ENCODE data around the gene ATP2A3. TPM values are rescaled to one million over a fixed set of nuclear protein-coding genes. Genes with fewer than 3 reads are reported as not detected.

Gene ATP2A3
- total and polyA plus RNA-seq, 8 donors, result 5.8 to 53.5 (median 7.4) TPM

- Histone ChIP-seq H3K9me3 (no peaks in the 10 kb centered on the region), H3K27ac (no peak overlapping the region), H3K27me3 (no peaks in the 10 kb centered on the region), H3K4me3 (no peak overlapping the region), H3K4me1 (peaks cover 0 to 26% of the 10 kb centered on the region in 2 donors), H3K36me3 (peaks cover 0 to 64% of the 10 kb centered on the region in 2 donors)
- ATAC-seq (no peak), DNase-seq (no peak)
- intact Hi-C loops (cut with DNase I), result no loop called here
- no peak for TF ChIP-seq CTCF (IDR thresholded peaks at IDR 0.05)
These were observed 82.0 kb downstream of the ATP2A3 start for GRCh38 chr17:3882276-3882675.

- DNase-seq (no peak), ATAC-seq (no peak)
- H3K4me3 ChIP-seq, result no peak overlapping the region
- intact Hi-C loops (cut with DNase I), result no loop called here
- no peaks in the 10 kb centered on the region for H3K9me3 ChIP-seq
- peaks cover 0 to 13% of the 10 kb centered on the region in 2 donors for H3K4me1 ChIP-seq
- no peaks in the 10 kb centered on the region for H3K27me3 ChIP-seq
- TF ChIP-seq CTCF (IDR thresholded peaks at IDR 0.05), result no peak
- H3K36me3 ChIP-seq, result peaks cover 0 to 75% of the 10 kb centered on the region in 2 donors
- H3K27ac ChIP-seq, result no peak overlapping the region
These were observed 83.3 kb downstream of the ATP2A3 start for GRCh38 chr17:3880983-3881382.

- Histone ChIP-seq H3K4me3 (no peak overlapping the region), H3K27me3 (no peaks in the 10 kb centered on the region), H3K9me3 (no peaks in the 10 kb centered on the region), H3K4me1 (peaks cover 0 to under 1% of the 10 kb centered on the region in 2 donors), H3K36me3 (peaks cover 0 to 74% of the 10 kb centered on the region in 2 donors), H3K27ac (no peak overlapping the region)
- no peak for TF ChIP-seq CTCF (IDR thresholded peaks at IDR 0.05)
- no peak for DNase-seq
- intact Hi-C loops (cut with DNase I), result no loop called here
- peak; percentile 8 for ATAC-seq
These were observed 84.4 kb downstream of the ATP2A3 start for GRCh38 chr17:3879591-3880417.

GRCh38 chr17:3879186-3879585 is 85.1 kb downstream of the ATP2A3 start:
- peak; percentile 38 for ATAC-seq

More at GRCh38 chr17:3879186-3879585, 85.1 kb downstream of the ATP2A3 start:
- H3K4me1 ChIP-seq, result no peaks in the 10 kb centered on the region
- H3K27me3 ChIP-seq, result no peaks in the 10 kb centered on the region
- H3K27ac ChIP-seq, result no peak overlapping the region
- peaks cover 0 to 72% of the 10 kb centered on the region in 2 donors for H3K36me3 ChIP-seq
- no peak overlapping the region for H3K4me3 ChIP-seq
- no peaks in the 10 kb centered on the region for H3K9me3 ChIP-seq
- intact Hi-C loops (cut with DNase I), result no loop called here
- TF ChIP-seq CTCF (IDR thresholded peaks at IDR 0.05), result no peak
- peak in 1 of 4 donors; percentile 78 for DNase-seq

All from left lung (tissue), 10 donors.